ENCODE data around the gene ZRANB3. TPM values are rescaled to one million over a fixed set of nuclear protein-coding genes. Genes with fewer than 3 reads are reported as not detected.
"Not testable (repeated sequence)": the region's sequence is repeated elsewhere in the genome, so short reads cannot be mapped to it uniquely, and the experiment has no call there.

The ZRANB3 gene
- total RNA-seq, 1 experiment from 2014 or later = 11.3 TPM

DNA sequence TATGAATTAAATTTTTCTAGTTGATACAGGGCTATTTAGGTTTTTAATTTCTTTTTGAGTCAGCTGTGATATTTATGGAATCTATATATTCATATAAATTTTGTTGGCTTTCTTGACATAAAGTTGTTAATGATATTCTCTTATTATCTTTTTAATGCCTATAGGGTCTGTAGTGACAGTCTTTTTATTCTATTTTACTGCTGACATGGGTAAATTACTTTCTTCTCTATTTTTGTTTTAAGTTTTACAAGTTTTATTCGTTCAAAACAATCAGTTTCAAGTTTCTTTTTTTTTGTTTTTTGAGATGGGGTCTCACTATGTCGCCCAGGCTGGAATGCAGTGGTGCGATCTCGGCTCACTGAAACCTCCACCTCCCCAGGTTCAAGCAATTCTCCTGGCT is 226.3 kb downstream of the ZRANB3 start:
- H3K4me2 ChIP-seq = no peak overlapping the region
- TF ChIP-seq EZH2 (IDR thresholded peaks at IDR 0.05; ENCODE audit: low read depth) = no peak
- TF ChIP-seq, protein P1, sequence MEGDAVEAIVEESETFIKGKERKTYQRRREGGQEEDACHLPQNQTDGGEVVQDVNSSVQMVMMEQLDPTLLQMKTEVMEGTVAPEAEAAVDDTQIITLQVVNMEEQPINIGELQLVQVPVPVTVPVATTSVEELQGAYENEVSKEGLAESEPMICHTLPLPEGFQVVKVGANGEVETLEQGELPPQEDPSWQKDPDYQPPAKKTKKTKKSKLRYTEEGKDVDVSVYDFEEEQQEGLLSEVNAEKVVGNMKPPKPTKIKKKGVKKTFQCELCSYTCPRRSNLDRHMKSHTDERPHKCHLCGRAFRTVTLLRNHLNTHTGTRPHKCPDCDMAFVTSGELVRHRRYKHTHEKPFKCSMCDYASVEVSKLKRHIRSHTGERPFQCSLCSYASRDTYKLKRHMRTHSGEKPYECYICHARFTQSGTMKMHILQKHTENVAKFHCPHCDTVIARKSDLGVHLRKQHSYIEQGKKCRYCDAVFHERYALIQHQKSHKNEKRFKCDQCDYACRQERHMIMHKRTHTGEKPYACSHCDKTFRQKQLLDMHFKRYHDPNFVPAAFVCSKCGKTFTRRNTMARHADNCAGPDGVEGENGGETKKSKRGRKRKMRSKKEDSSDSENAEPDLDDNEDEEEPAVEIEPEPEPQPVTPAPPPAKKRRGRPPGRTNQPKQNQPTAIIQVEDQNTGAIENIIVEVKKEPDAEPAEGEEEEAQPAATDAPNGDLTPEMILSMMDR (conservative IDR thresholded peaks at IDR 0.05) = no peak
- peaks cover 6% of the 10 kb centered on the region; the same call in 1 of the 2 replicates for H3K9me3 ChIP-seq (ENCODE audit: insufficient read depth, low read depth)
- POLR2A ChIA-PET (ENCODE audit: unreplicated experiment) = no interaction called here
- no peak overlapping the region for H3K27ac ChIP-seq
- no peaks in the 10 kb centered on the region for H4K20me1 ChIP-seq (ENCODE audit: insufficient read depth)
- no peak overlapping the region for H3K4me3 ChIP-seq
- no peaks in the 10 kb centered on the region for H3F3A ChIP-seq (ENCODE audit: insufficient read depth, low read depth)
- DNase-seq = no peak
- intact Hi-C loops (cut with micrococcal nuclease; ENCODE audit: unreplicated experiment) = no loop called here
- H3K9me2 ChIP-seq (ENCODE audit: insufficient read depth) = no peaks in the 10 kb centered on the region
- no peaks in the 10 kb centered on the region for H3K27me3 ChIP-seq (ENCODE audit: insufficient read depth, low read depth)
- CTCF ChIA-PET = no interaction called here
- H3K4me1 ChIP-seq (replicated peaks; ENCODE audit: insufficient read depth) = no peaks in the 10 kb centered on the region
- H3K36me3 ChIP-seq (ENCODE audit: low read depth) = no peaks in the 10 kb centered on the region
- BruUV-seq (replicated peaks) = no TSS peak
- no peak overlapping the region for H2AFZ ChIP-seq
- H3K79me2 ChIP-seq (ENCODE audit: low read depth) = no peaks in the 10 kb centered on the region

DNA sequence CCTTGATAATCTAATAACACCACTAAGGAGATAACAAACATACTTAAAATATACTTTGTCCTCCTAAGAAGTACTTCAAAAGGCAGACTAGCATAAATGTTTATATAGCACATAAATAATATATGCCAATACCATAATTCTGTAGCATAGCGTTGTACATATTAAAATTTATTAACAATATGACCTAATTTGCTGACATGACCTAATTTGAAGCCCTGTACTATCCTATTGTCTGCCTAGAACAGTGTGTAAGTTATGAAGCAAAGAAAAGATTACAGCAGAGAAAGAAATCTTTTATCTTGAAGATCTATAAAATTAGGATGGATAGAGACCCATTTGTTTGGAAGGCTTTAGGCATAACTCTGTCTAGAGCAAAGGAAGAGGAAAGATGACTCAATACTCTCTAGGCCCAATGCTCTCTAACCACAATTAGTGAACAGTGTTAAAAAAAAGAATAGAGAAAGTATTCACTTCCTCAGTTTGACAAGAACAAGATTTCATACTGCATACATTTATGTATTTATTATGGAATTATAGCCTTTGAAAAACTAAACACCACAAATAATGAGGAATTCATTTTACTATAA is 231.3 kb downstream of the ZRANB3 start:
- no peak overlapping the region for H3K4me3 ChIP-seq
- no peak overlapping the region for H3K27ac ChIP-seq
- no peaks in the 10 kb centered on the region for H3K79me2 ChIP-seq (ENCODE audit: low read depth)
- TF ChIP-seq EZH2 (IDR thresholded peaks at IDR 0.05; ENCODE audit: low read depth) = no peak
- TF ChIP-seq, protein P1 (conservative IDR thresholded peaks at IDR 0.05) = no peak
- no peaks in the 10 kb centered on the region for H3K9me3 ChIP-seq (ENCODE audit: insufficient read depth, low read depth)
- no peaks in the 10 kb centered on the region for H3K4me1 ChIP-seq (replicated peaks; ENCODE audit: insufficient read depth)
- no peak for DNase-seq
- no peaks in the 10 kb centered on the region for H4K20me1 ChIP-seq (ENCODE audit: insufficient read depth)
- intact Hi-C loops (cut with micrococcal nuclease; ENCODE audit: unreplicated experiment) = no loop called here
- H3F3A ChIP-seq (ENCODE audit: insufficient read depth, low read depth) = no peaks in the 10 kb centered on the region
- CTCF ChIA-PET = no interaction called here
- H3K4me2 ChIP-seq = no peak overlapping the region
- no TSS peak for BruUV-seq (replicated peaks)
- H3K27me3 ChIP-seq (ENCODE audit: insufficient read depth, low read depth) = no peaks in the 10 kb centered on the region
- H2AFZ ChIP-seq = no peak overlapping the region
- no peaks in the 10 kb centered on the region for H3K9me2 ChIP-seq (ENCODE audit: insufficient read depth)
- H3K36me3 ChIP-seq (ENCODE audit: low read depth) = no peaks in the 10 kb centered on the region
- POLR2A ChIA-PET (ENCODE audit: unreplicated experiment) = no interaction called here

DNA sequence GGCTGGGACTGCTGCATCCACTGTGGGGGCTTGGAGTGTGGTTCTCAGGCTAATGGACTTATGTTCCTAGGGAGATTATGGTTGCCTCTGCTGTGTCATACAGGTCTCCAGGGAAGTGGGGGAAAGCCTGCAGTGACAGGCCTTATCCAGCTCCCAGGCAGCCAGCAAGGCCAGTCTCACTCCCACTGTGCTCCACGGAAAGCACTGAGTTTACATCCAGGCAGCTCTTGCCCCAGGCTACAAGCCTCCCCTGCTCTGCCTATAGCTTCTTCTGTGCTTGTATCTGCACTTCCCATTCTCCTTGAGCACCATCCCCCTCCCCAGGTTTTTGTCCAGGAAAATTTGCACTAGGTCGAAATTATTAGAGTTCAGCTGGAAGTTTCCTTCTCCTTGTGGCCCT is 231.9 kb downstream of the ZRANB3 start:
- H3K79me2 ChIP-seq (ENCODE audit: low read depth) = no peaks in the 10 kb centered on the region
- intact Hi-C loops (cut with micrococcal nuclease; ENCODE audit: unreplicated experiment) = no loop called here
- no peaks in the 10 kb centered on the region for H3K27me3 ChIP-seq (ENCODE audit: insufficient read depth, low read depth)
- no peaks in the 10 kb centered on the region for H4K20me1 ChIP-seq (ENCODE audit: insufficient read depth)
- H3K4me1 ChIP-seq (replicated peaks; ENCODE audit: insufficient read depth) = no peaks in the 10 kb centered on the region
- H3K4me2 ChIP-seq = no peak overlapping the region
- H3K27ac ChIP-seq = no peak overlapping the region
- H3K9me2 ChIP-seq (ENCODE audit: insufficient read depth) = no peaks in the 10 kb centered on the region
- no peak for DNase-seq
- no peak overlapping the region for H3K4me3 ChIP-seq
- H2AFZ ChIP-seq = no peak overlapping the region
- BruUV-seq (replicated peaks) = no TSS peak
- TF ChIP-seq, protein P1 (conservative IDR thresholded peaks at IDR 0.05) = no peak
- ChIA-PET POLR2A (ENCODE audit: unreplicated experiment) (no interaction called here), CTCF (no interaction called here)
- no peaks in the 10 kb centered on the region for H3K9me3 ChIP-seq (ENCODE audit: insufficient read depth, low read depth)
- no peaks in the 10 kb centered on the region for H3F3A ChIP-seq (ENCODE audit: insufficient read depth, low read depth)
- no peaks in the 10 kb centered on the region for H3K36me3 ChIP-seq (ENCODE audit: low read depth)

DNA sequence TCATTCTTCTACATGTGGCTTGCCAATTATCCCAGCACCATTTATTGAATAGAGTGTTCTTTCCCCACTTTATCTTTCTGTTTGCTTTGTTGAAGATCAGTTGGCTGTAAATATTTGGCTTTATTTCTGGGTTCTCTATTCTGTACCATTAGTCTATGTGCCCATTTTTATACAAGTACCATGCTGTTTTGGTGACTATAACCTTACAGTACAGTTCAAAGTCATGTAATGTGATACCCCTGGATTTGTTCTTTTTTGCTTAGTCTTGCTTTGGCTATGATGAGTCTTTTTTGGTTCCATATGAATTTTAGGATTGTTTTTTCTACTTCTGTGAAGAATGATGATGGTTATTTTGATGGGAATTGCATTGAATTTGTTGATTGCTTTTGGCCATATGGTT is 243.9 kb downstream of the ZRANB3 start:
- H4K20me1 ChIP-seq (ENCODE audit: insufficient read depth); intact Hi-C loops (cut with micrococcal nuclease; ENCODE audit: unreplicated experiment); DNase-seq; H3K27ac ChIP-seq; CTCF ChIA-PET; H3K4me3 ChIP-seq; H2AFZ ChIP-seq; H3K27me3 ChIP-seq (ENCODE audit: insufficient read depth, low read depth); BruUV-seq (replicated peaks); H3F3A ChIP-seq (ENCODE audit: insufficient read depth, low read depth); POLR2A ChIA-PET (ENCODE audit: unreplicated experiment); H3K9me3 ChIP-seq (ENCODE audit: insufficient read depth, low read depth); H3K36me3 ChIP-seq (ENCODE audit: low read depth); H3K79me2 ChIP-seq (ENCODE audit: low read depth); H3K9me2 ChIP-seq (ENCODE audit: insufficient read depth); H3K4me2 ChIP-seq; H3K4me1 ChIP-seq (replicated peaks; ENCODE audit: insufficient read depth): not testable (repeated sequence)
